Stimulated activated CD4-positive, alpha-beta T cell treated with anti-CD3 and anti-CD28 coated beads, Interleukin-4, amount 100 ng/mL, for 1 hour (primary cell): Measurements from ENCODE around the gene ZNF385C.

Experiments used
- DNase-seq: peaks from one replicate; pipeline ENCODE4 v3.0.0-alpha.2; 2020

The ZNF385C gene

DNA sequence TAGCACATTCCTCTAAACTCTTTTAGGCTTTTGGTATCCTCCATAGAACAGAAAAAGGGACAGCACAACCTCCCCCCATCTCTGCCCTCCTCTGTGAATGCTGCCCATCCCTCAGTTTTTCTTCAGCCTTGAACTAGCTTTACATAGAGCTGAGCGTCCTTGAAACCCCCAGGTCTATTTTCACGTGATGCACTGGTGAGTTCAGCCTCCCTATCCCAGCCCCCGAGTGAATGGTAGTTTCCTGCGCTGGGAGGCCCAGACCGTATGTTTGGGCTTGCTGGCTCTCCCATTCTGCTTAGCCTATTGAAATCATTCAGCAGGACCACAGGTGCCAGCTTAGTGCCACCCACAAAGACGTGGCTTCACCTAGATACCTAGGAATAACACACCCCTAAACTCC is 22.5 kb downstream of the ZNF385C start:
- no peak for DNase-seq

DNA sequence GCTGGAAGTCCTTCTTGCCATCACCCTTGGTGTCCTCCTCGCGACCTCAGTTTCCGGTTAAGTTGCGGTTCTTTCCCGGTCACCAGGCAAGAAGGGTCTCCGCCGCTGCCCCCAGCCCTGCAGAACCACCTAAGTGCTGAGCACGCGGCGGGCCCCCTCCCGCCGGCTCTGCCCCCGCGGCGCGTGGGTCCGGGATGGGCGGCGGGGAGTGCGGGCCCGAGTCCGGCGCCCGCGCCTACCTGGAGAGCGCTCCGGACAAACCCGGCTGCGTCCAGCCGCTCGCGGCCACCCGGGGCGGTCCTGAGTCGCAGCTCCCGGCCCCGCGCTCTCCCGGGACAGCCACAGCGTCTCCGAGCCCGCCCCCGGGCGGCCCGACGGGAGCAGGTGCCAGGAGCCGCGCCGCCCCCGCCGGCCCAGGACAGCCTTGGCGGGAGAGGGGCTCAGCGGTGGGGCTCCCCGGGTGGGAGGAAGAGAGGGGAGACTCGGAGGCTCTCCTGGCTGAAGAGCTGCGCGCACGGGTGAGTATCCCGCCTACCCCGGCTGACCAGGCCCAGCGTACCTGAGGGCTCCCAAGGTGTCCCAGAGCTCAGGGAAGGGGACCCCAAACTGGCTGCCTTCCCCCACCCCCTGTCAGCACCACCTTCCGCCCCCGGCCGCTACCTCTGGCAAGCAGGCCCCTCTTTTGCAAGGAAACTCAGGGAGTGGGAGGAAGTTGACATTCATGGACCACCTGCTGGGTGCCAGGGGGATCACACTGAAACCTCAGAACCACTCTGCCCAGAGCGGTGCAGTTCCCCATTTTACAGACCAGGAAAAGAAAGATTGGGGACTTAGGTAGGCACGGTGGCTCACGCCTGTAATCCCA is 25.7 kb downstream of the ZNF385C start:
- DNase-seq: no peak

DNA sequence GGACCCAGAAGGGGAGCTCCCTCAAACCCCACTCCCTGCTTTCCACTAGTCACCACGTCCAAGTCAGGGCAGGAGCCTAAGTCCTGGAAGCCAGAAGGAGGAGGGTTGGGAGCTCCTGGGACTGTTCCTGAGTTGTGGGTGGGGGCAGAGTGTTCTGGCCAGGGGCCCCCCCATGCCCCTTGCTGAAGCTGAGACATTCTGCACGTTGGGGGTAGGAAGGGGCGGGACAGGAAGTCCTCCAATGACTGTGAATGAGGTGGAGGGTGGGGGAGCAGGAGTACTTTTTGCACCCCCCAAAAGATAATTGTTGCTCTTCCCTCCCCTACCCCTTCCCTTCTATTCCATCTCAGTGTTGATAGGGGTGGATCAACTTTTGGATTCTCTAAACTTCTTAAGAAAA is 26.5 kb downstream of the ZNF385C start:
- DNase-seq: no peak

GRCh38 chr17:42068979-42069378 is 29.3 kb downstream of the ZNF385C start:
- no peak for DNase-seq

GRCh38 chr17:42067371-42068091 is 30.7 kb downstream of the ZNF385C start:
- DNase-seq: peak; percentile 73

- no peak for DNase-seq
Observed at GRCh38 chr17:42065201-42065600, 33.1 kb downstream of the ZNF385C start.

GRCh38 chr17:42062681-42063080 is 35.6 kb downstream of the ZNF385C start:
- DNase-seq: no peak

- DNase-seq: no peak
Observed at GRCh38 chr17:42061646-42062487, 36.4 kb downstream of the ZNF385C start.

DNA sequence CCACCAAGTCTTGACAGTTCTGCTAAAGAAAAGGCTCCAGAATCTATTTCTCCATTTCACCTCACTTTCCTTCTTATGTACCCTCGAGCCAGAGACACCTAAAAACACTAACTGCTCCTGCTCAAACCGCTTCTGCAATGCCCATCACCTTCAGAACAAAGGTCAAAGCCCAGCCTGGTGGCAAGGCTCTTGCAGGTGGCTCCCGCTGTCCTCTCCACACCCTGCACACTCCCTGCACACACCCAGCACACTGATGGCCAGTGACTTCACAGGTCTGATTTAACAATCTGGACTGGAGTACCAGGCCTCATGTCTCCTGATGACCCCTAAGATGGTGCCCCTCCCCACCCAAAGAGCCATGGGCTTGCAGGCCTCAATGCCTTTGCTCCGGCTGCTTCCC is 38.0 kb downstream of the ZNF385C start:
- DNase-seq: no peak

DNA sequence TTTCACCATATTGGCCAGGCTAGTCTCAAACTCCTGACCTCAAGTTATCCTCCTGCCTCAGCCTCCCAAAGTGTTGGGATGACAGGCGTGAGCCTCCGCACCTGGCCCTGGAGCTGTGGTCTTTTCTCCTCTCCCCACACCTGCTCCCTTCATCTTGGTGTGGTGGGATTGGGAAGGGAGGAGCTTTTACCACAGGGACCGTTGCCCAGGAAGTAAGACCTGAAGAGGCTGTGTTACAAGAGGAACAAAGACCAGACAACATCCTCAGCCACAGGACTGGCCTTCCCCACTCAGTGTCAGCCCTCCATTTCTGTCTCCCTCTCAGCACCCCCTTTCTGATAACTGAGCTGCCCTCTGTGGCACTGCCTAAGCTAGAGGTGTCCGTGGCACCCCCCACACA is 38.5 kb downstream of the ZNF385C start:
- DNase-seq: no peak

DNA sequence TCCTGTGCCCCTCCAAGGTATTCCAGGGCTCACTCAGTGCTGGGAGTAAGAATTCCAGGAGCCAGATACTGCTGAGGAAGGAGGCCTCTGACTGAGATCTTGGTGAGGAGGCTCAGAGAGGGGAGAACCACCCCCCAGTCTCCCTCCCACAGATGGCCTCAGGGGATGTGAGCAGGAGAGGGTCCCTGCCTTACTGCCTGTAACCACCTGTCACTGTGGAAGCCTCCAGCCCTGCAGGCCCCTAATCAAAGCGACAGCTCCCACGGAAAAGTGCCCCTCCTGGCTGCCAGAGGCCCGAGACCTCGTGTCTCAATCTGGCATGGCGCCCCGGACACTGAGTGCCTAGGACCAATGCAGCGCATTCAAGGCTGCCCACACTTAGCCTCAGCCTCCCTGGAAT is 40.2 kb downstream of the ZNF385C start:
- no peak for DNase-seq

GRCh38 chr17:42056635-42057034 is 41.6 kb downstream of the ZNF385C start:
- no peak for DNase-seq

GRCh38 chr17:42055496-42055895 is 42.8 kb downstream of the ZNF385C start:
- no peak for DNase-seq

DNA sequence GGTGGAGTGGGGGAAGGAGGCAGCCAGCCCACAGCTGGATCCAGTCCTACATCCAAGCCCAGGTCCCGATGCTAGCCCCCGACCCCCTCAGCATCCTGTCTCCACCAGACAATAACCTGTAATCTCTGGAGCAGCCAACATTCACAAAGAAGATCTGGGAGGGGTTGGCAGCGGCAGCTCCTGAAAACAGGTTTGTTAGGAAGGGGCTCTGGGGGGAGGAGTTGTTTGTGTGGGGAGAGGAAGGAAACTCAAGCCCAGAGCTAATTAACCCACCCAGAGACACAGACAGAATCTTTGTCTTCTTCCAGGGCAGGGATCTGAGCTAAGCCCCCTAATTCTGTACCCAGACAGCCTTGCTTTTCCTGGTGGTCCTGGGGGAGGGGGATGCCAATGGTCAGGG is 43.2 kb downstream of the ZNF385C start:
- DNase-seq: no peak

DNA sequence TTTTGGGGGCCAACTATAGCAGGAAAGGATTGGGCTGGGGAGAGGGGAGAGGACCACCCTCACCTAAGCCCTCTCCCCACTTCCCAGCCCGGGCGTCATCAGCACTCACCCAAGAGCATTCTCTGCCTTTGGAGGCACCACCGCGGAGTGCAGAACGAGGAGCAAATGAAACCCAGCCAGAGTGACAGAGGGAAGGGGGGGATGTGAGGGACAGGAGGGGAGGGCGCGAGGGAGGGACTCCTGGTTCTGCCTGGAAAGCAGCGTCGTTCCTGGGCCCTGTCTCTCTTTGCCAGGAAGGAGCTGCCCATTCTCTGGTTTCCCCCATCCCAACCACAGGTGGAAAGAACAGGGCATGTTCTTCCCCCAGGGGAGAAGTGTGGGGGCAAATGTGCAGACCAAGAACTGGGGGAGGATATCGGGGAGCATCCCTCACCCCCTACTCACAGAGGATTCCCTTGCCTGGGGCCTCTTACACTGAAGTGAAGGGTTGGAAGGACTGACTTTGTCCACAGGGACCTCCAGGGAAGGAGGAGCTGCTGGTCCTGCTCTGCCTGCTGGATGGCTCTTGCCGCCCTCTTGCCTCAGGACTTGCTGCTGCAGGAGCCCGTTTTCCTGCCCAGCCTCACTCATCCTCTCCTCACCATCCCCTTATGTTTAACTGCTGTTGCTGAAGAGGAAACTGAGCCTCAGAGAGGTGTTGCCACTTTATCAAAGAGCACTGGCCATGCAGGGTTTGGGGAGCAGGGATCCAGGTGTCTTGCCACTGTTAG is 44.4 kb downstream of the ZNF385C start:
- no peak for DNase-seq

GRCh38 chr17:42052346-42052877 is 45.9 kb downstream of the ZNF385C start:
- DNase-seq: no peak

- DNase-seq: no peak
Observed at GRCh38 chr17:42051645-42052044, 46.6 kb downstream of the ZNF385C start.

DNA sequence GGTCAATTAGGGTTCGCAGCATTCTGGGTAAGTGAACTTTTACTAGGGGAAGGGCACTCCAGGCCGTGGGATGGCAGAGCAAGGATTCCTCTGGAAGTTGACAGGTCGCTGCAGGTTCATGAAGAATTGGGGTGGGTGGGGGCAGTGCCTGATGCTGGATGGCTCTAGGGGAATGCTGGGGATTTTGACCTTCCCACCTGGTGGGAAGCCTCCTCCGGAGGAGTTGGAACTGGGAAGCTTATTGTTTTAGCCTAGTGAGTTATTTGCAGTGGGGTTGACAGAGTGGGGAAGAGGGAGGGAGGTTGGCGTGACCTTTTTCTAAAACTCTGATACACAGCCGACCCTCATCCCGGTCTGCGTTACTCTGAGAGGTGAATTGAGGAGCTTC is 47.3 kb downstream of the ZNF385C start:
- DNase-seq: no peak

- peak; percentile 47 for DNase-seq
Observed at GRCh38 chr17:42050393-42051012, 47.8 kb downstream of the ZNF385C start, which contains the start of gene C17orf113. C17orf113 (minus strand) TSS chr17:42050601; CDS start chr17:42043376, 7,225 bp downstream.

DNA sequence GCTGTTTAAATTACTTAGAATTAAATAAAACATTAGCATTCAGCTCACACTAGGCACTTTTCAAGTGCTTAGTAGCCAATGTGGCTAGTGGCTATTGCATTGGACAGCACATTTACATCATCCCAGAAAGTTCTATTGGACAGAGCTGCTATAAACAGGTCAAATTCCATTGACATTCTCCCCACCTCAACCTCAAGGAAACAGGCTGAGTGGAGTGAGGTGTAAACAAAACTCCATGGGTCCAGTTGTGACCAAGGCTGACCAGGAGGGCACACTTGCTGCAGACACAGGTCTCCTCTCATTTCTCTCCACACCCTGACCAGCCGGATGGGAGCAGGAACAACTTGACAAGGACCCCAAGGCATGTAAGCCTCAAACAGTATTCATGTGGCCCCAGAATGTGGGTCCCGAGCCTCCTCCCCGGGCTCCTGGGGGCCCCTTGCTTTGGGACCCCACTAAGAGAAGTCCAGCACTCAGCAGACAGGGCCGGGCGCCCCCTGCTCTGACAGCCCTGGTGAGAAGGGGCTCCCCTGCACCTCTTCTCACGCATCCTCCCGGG is 48.4 kb downstream of the ZNF385C start:
- no peak for DNase-seq

DNA sequence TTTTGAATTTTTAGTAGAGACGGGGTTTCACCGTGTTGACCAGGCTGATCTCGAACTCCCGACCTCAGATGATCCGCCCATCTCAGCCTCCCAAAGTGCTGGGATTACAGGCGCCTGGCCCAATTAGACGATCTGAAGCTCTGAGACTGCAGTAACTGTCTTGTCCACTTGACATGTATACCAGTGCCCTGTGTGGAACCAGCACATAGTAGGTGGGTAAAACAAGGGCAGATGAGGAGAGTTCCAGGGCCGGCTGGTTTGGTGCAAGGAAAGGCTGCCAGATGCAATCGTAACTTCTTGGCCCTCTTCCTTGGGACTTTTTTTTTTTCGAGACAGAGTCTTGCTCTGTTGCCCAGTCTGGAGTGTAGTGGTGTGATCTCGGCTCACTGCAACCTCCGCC is 50.9 kb downstream of the ZNF385C start:
- no peak for DNase-seq
